ENCODE results near the gene PRSS2. TPM values are rescaled to one million over a fixed set of nuclear protein-coding genes. Genes with fewer than 3 reads are reported as not detected.

Gene PRSS2
- total RNA-seq, 1 experiment from 2014 or later = not detected

Small RNAs within 50 kb of the gene (small RNA-seq; reads per million reads assigned to genes)
- not detected for gene TRBD1
- not detected for gene TRBJ1-1
- not detected for gene TRBJ1-2
- not detected for gene TRBJ1-3
- not detected for gene TRBJ1-4
- not detected for gene TRBJ1-5
- not detected for gene TRBJ1-6
- not detected for gene TRBJ2-1
- not detected for gene TRBJ2-2
- not detected for gene TRBJ2-2P
- gene TRBJ2-3 = not detected
- not detected for gene TRBJ2-4
- gene TRBJ2-5 = not detected
- not detected for gene TRBJ2-6
- not detected for gene TRBJ2-7

Other genes starting within 250 kb of the PRSS2 start
- not detected in 2 replicates for gene PRSS1, start 21.5 kb upstream of the PRSS2 start, total RNA-seq (2014; rRNA removed; shearing (Covaris generic))
- gene EPHB6, start 84.1 kb downstream of the PRSS2 start, total RNA-seq (2014; rRNA removed; shearing (Covaris generic)) = 1.5 and 4.0 TPM in 2 replicates
- gene TRPV6, start 114.8 kb downstream of the PRSS2 start, total RNA-seq (2014; rRNA removed; shearing (Covaris generic)) = not detected in 2 replicates
- gene TRPV5, start 162.8 kb downstream of the PRSS2 start, total RNA-seq (2014; rRNA removed; shearing (Covaris generic)) = not detected in 2 replicates
- gene LLCFC1, start 168.5 kb downstream of the PRSS2 start, total RNA-seq (2014; rRNA removed; shearing (Covaris generic)) = not detected in 2 replicates
- not detected in 2 replicates for gene KEL, start 191.4 kb downstream of the PRSS2 start, total RNA-seq (2014; rRNA removed; shearing (Covaris generic))

Measured in HT1080 (cell line).